A673 (cell line): ENCODE results near the gene SPTSSB. TPM values are rescaled to one million over a fixed set of nuclear protein-coding genes. Genes with fewer than 3 reads are reported as not detected.

Source experiments
- BruUV-seq: library from RNA; stranded (reverse); fragments of 400-500 nt; replicated peaks from 2 replicates; lab custom pipeline; 2021; lab: Mats Ljungman, UMichigan
- CTCF ChIA-PET: fragments of 300-600 bp; sonication (Branson Sonifier 250); formaldehyde crosslinking; loops from one replicate; lab custom pipeline; 2022; ENCODE audit warnings: antibody characterized with exemption; lab: Charles Lee
- POLR2A ChIA-PET: fragments of 300-600 bp; sonication (Branson Sonifier 250); formaldehyde crosslinking; loops from one replicate; lab custom pipeline; 2022; ENCODE audit warnings: antibody characterized with exemption; ENCODE audit not compliant: low non-redundant PET; lab: Charles Lee
- DNase-seq: peaks from one replicate; pipeline ENCODE4 v3.0.0-alpha.2; 2015; ENCODE audit warnings: low spot score
- H3K27ac ChIP-seq: fragments of 200-600 bp; sonication (generic); 2 replicates; pipeline ENCODE4 v1.5.1; 2016; ENCODE audit warnings: mixed run types, low read depth, mild to moderate bottlenecking, mixed read lengths, antibody characterized with exemption, low read length; ENCODE audit not compliant: poor library complexity, severe bottlenecking
- H3K27me3 ChIP-seq: fragments of 200-600 bp; sonication (generic); replicated peaks from 2 replicates; pipeline ENCODE4 v1.6.1; 2017; ENCODE audit warnings: mixed run types, low read depth, mild to moderate bottlenecking, mixed read lengths, antibody characterized with exemption, low read length; ENCODE audit not compliant: insufficient read depth, poor library complexity
- H3K36me3 ChIP-seq: fragments of 200-600 bp; sonication (generic); 2 replicates; pipeline ENCODE4 v1.6.1; 2016; ENCODE audit warnings: mixed run types, mild to moderate bottlenecking, mixed read lengths, antibody characterized with exemption, low read length; ENCODE audit not compliant: insufficient read depth, poor library complexity, severe bottlenecking
- H3K4me1 ChIP-seq: fragments of 200-600 bp; sonication (generic); 2 replicates; pipeline ENCODE4 v1.6.1; 2017; ENCODE audit warnings: mixed run types, mild to moderate bottlenecking, mixed read lengths, antibody characterized with exemption, low read length; ENCODE audit not compliant: insufficient read depth, poor library complexity, severe bottlenecking
- H3K4me3 ChIP-seq: fragments of 200-600 bp; sonication (generic); 2 replicates; pipeline ENCODE4 v1.5.1; 2016; ENCODE audit warnings: low read depth, mixed run types, mild to moderate bottlenecking, mixed read lengths, low read length; ENCODE audit not compliant: poor library complexity, severe bottlenecking
- H3K9me3 ChIP-seq: fragments of 200-600 bp; sonication (generic); 2 replicates; pipeline ENCODE4 v1.6.1; 2016; ENCODE audit warnings: mixed run types, low read depth, mild to moderate bottlenecking, mixed read lengths, antibody characterized with exemption, low read length; ENCODE audit not compliant: poor library complexity, severe bottlenecking
- CTCF ChIP-seq: fragments of 300-800, 200-600 bp; sonication (generic); conservative IDR thresholded peaks from 2 replicates; pipeline ENCODE4 v1.5.1; 2017; ENCODE audit warnings: low read depth, mild to moderate bottlenecking, antibody characterized with exemption, low read length, moderate library complexity, mixed read lengths
- EZH2 ChIP-seq: fragments of 200-600 bp; sonication (generic); IDR thresholded peaks from 2 replicates; pipeline ENCODE4 v1.6.1; 2017; ENCODE audit warnings: borderline replicate concordance, low read depth, mild to moderate bottlenecking, mixed read lengths, antibody characterized with exemption, low read length; ENCODE audit not compliant: poor library complexity, severe bottlenecking
- intact Hi-C: fragments of 100-400 bp; cut with micrococcal nuclease; formaldehyde crosslinking; loops from one replicate; pipeline ENCODE4 v1.10.0; 2022; ENCODE audit not compliant: unreplicated experiment
- total RNA-seq: library from RNA; stranded (reverse); gene quantifications from 2 replicates; pipeline ENCODE4 v1.2.3, GENCODE V29; 2021

SPTSSB gene
- total RNA-seq, 1 experiment from 2014 or later, result not detected

- CTCF ChIA-PET, result no interaction called here
These were observed 55.2 kb downstream of the SPTSSB start for GRCh38 chr3:161316006-161316689.

GRCh38 chr3:161314836-161315395 is 56.4 kb downstream of the SPTSSB start:
- POLR2A ChIA-PET, result no interaction called here
- intact Hi-C loops, result no loop called here
- H3K4me1 ChIP-seq, result no peaks in the 10 kb centered on the region
- H3K27ac ChIP-seq, result no peak overlapping the region
- TF ChIP-seq CTCF (no peak), EZH2 (no peak)
- H3K27me3 ChIP-seq, result no peaks in the 10 kb centered on the region
- BruUV-seq, result no TSS peak
- CTCF ChIA-PET, result no interaction called here
- H3K36me3 ChIP-seq, result no peaks in the 10 kb centered on the region
- H3K9me3 ChIP-seq, result no peaks in the 10 kb centered on the region
- no peak overlapping the region for H3K4me3 ChIP-seq
- DNase-seq, result no peak

More at GRCh38 chr3:161316006-161316689, 55.2 kb downstream of the SPTSSB start:
- no TSS peak for BruUV-seq
- POLR2A ChIA-PET, result no interaction called here
- Histone ChIP-seq H3K27ac (no peak overlapping the region), H3K9me3 (no peaks in the 10 kb centered on the region), H3K36me3 (no peaks in the 10 kb centered on the region), H3K4me3 (no peak overlapping the region), H3K27me3 (no peaks in the 10 kb centered on the region), H3K4me1 (no peaks in the 10 kb centered on the region)
- DNase-seq, result no peak
- TF ChIP-seq CTCF (no peak), EZH2 (no peak)
- intact Hi-C loops, result no loop called here

- TF ChIP-seq CTCF, result no peak
- TF ChIP-seq EZH2, result no peak
- no peak overlapping the region for H3K27ac ChIP-seq
- POLR2A ChIA-PET, result no interaction called here
These were observed 60.5 kb downstream of the SPTSSB start for GRCh38 chr3:161310649-161311423.

More at GRCh38 chr3:161310649-161311423, 60.5 kb downstream of the SPTSSB start:
- H3K9me3 ChIP-seq, result no peaks in the 10 kb centered on the region
- no peak overlapping the region for H3K4me3 ChIP-seq
- no peak for DNase-seq
- no TSS peak for BruUV-seq
- H3K36me3 ChIP-seq, result no peaks in the 10 kb centered on the region
- H3K27me3 ChIP-seq, result no peaks in the 10 kb centered on the region
- CTCF ChIA-PET, result no interaction called here
- intact Hi-C loops, result no loop called here
- no peaks in the 10 kb centered on the region for H3K4me1 ChIP-seq
